H1 (cell line): Measurements from ENCODE around the gene EIF4A3. TPM values are rescaled to one million over a fixed set of nuclear protein-coding genes. Genes with fewer than 3 reads are reported as not detected.

Source experiments
- CTCF ChIA-PET: fragments of 300-600 bp; sonication (Branson Sonifier 250); formaldehyde crosslinking; loops from one replicate; lab custom pipeline; 2021; ENCODE audit not compliant: partially characterized antibody; lab: Charles Lee
- POLR2A ChIA-PET: fragments of 300-600 bp; sonication (Branson Sonifier 250); formaldehyde crosslinking; loops from one replicate; lab custom pipeline; 2021; ENCODE audit warnings: inconsistent platforms; ENCODE audit not compliant: partially characterized antibody; lab: Charles Lee
- DNase-seq, 2 experiments: peaks; one replicate each; pipeline versions ENCODE4 v3.0.0 to v3.0.0-alpha.2; 2010 to 2022; ENCODE audit warnings: low spot score in 2 of 2, low read depth in 1 of 2, mixed read lengths in 1 of 2
- FAIRE-seq: peaks from 2 replicates; lab custom pipeline; 2011; peaks lifted over from hg19 to GRCh38; lab: Jason Lieb, UNC
- H2AFZ ChIP-seq: 2 replicates; pipeline ENCODE4 v1.8.1; 2012; ENCODE audit warnings: low read length, inconsistent platforms
- H2AK5ac ChIP-seq: 2 replicates; pipeline ENCODE4 v1.6.1; 2013; ENCODE audit warnings: low read depth, low read length
- H2BK120ac ChIP-seq: replicated peaks from 2 replicates; pipeline ENCODE3; 2013; ENCODE audit warnings: low read depth, low read length, inconsistent platforms
- H2BK12ac ChIP-seq: 2 replicates; pipeline ENCODE4 v1.6.1; 2013; ENCODE audit warnings: low read depth, low read length
- H2BK15ac ChIP-seq: 2 replicates; pipeline ENCODE4 v1.6.1; 2013; ENCODE audit warnings: low read length
- H2BK20ac ChIP-seq: 2 replicates; pipeline ENCODE4 v1.6.1; 2013; ENCODE audit warnings: low read length
- H2BK5ac ChIP-seq: 2 replicates; pipeline ENCODE4 v1.6.1; 2013; ENCODE audit warnings: low read depth, low read length
- H3K14ac ChIP-seq: 2 replicates; pipeline ENCODE4 v1.6.1; 2013; ENCODE audit warnings: inconsistent platforms; ENCODE audit not compliant: insufficient read length
- H3K18ac ChIP-seq: 2 replicates; pipeline ENCODE4 v1.6.1; 2013; ENCODE audit warnings: low read length; ENCODE audit errors: extremely low read depth
- H3K23ac ChIP-seq: 2 replicates; pipeline ENCODE4 v1.6.1; 2013; ENCODE audit warnings: inconsistent platforms; ENCODE audit not compliant: insufficient read length
- H3K23me2 ChIP-seq: 2 replicates; pipeline ENCODE4 v1.6.1; 2013; ENCODE audit warnings: low read depth, low read length
- H3K27ac ChIP-seq: 2 replicates; pipeline ENCODE4 v1.6.1; 2011; ENCODE audit warnings: low read depth, low read length, inconsistent platforms
- H3K27me3 ChIP-seq, 4 experiments: replicated peaks in 1 of 4; 1 replicate in 1 of 4; 2 replicates in 3 of 4; pipeline versions ENCODE4 v1.6.1 to v1.8.1; 2011 to 2013; ENCODE audit warnings: low read length in 3 of 4, mild to moderate bottlenecking in 3 of 4, inconsistent platforms in 2 of 4, mixed read lengths in 2 of 4, moderate library complexity in 1 of 4; ENCODE audit not compliant: control insufficient read depth in 3 of 4, insufficient read depth in 3 of 4; ENCODE audit errors: extremely low read depth in 1 of 4
- H3K36me3 ChIP-seq, 4 experiments: 2 replicates each; pipeline versions ENCODE4 v1.6.1 to v1.8.1; 2011 to 2013; ENCODE audit warnings: mild to moderate bottlenecking in 4 of 4, low read length in 3 of 4, moderate library complexity in 2 of 4, control low read depth in 1 of 4, inconsistent platforms in 1 of 4; ENCODE audit not compliant: insufficient read depth in 4 of 4, control insufficient read depth in 2 of 4
- H3K4ac ChIP-seq: replicated peaks from 2 replicates; pipeline ENCODE3; 2013; ENCODE audit warnings: low read length, low read depth, mixed read lengths, inconsistent platforms; ENCODE audit not compliant: insufficient read length
- H3K4me1 ChIP-seq, 4 experiments: replicated peaks in 1 of 4; 1 replicate in 1 of 4; 2 replicates in 3 of 4; pipeline versions ENCODE4 v1.6.1 to v1.8.1; 2011 to 2013; ENCODE audit warnings: low read length in 3 of 4, inconsistent platforms in 2 of 4, mixed read lengths in 1 of 4; ENCODE audit not compliant: insufficient read depth in 4 of 4, control insufficient read depth in 3 of 4
- H3K4me2 ChIP-seq, 2 experiments: 2 replicates each; pipeline versions ENCODE4 v1.6.1 to v1.8.1; 2011 to 2013; ENCODE audit warnings: low read depth in 2 of 2, low read length in 2 of 2, control low read depth in 1 of 2, inconsistent platforms in 1 of 2, mild to moderate bottlenecking in 1 of 2; ENCODE audit not compliant: insufficient read depth in 1 of 2
- H3K4me3 ChIP-seq, 4 experiments: fragments of 200-600, 300-600 bp in 1 of 4; sonication (generic), shearing (Covaris generic), sonication (Bioruptor Twin) in 1 of 4; 2 replicates each; pipeline versions ENCODE4 v1.5.1 to v1.8.1; 2011 to 2016; ENCODE audit warnings: low read length in 4 of 4, low read depth in 3 of 4, control low read depth in 2 of 4, inconsistent platforms in 2 of 4, mild to moderate bottlenecking in 2 of 4, mixed read lengths in 1 of 4, moderate library complexity in 1 of 4; ENCODE audit not compliant: insufficient read depth in 2 of 4; ENCODE audit errors: extremely low read depth in 1 of 4
- H3K56ac ChIP-seq: replicated peaks from 2 replicates; pipeline ENCODE3; 2013; ENCODE audit warnings: low read depth, mild to moderate bottlenecking, mixed read lengths, low read length, inconsistent platforms; ENCODE audit not compliant: insufficient read length
- H3K79me1 ChIP-seq: 2 replicates; pipeline ENCODE4 v1.6.1; 2013; ENCODE audit warnings: low read depth, low read length, control low read depth
- H3K79me2 ChIP-seq, 2 experiments: 2 replicates each; pipeline versions ENCODE4 v1.6.1 to v1.8.1; 2012 to 2013; ENCODE audit warnings: low read length in 2 of 2, mild to moderate bottlenecking in 2 of 2, inconsistent platforms in 1 of 2; ENCODE audit not compliant: insufficient read depth in 2 of 2, control insufficient read depth in 1 of 2
- H3K9ac ChIP-seq, 4 experiments: replicated peaks in 1 of 4; 1 replicate in 1 of 4; 2 replicates in 3 of 4; pipeline versions ENCODE4 v1.6.1 to v1.8.1; 2011 to 2013; ENCODE audit warnings: low read depth in 3 of 4, low read length in 3 of 4, control low read depth in 2 of 4, mild to moderate bottlenecking in 2 of 4, moderate library complexity in 2 of 4, inconsistent platforms in 1 of 4; ENCODE audit errors: extremely low read depth in 1 of 4
- H3K9me3 ChIP-seq, 2 experiments: 2 replicates each; pipeline versions ENCODE4 v1.6.1 to v1.8.1; 2012 to 2013; ENCODE audit warnings: mild to moderate bottlenecking in 2 of 2, moderate library complexity in 2 of 2, control low read depth in 1 of 2, inconsistent platforms in 1 of 2, low read depth in 1 of 2, low read length in 1 of 2, mixed read lengths in 1 of 2; ENCODE audit not compliant: insufficient read depth in 2 of 2
- H4K20me1 ChIP-seq, 2 experiments: replicated peaks in 1 of 2; 2 replicates each; pipeline versions ENCODE3 to v1.8.1; 2011 to 2013; ENCODE audit warnings: inconsistent platforms in 2 of 2, low read length in 2 of 2, mild to moderate bottlenecking in 1 of 2; ENCODE audit not compliant: insufficient read depth in 2 of 2, control insufficient read depth in 1 of 2
- H4K5ac ChIP-seq: 2 replicates; pipeline ENCODE4 v1.6.1; 2013; ENCODE audit warnings: low read length, low read depth, mixed read lengths, inconsistent platforms; ENCODE audit not compliant: insufficient read length
- H4K8ac ChIP-seq: 2 replicates; pipeline ENCODE4 v1.8.0; 2013; ENCODE audit warnings: mild to moderate bottlenecking, moderate library complexity, low read length, inconsistent platforms; ENCODE audit not compliant: insufficient read depth; ENCODE audit errors: extremely low read depth
- H4K91ac ChIP-seq: replicated peaks from 2 replicates; pipeline ENCODE3; 2013; ENCODE audit warnings: low read length, mixed read lengths, inconsistent platforms; ENCODE audit not compliant: insufficient read length
- WGBS, 2 experiments: shearing (Covaris generic) in 1 of 2; methylation state at CpG; one replicate each; pipeline versions ENCODE4 v1.1.6 to v1.1.7; 2013 to 2015; ENCODE audit warnings: low lambda C conversion rate in 2 of 2, mixed read lengths in 2 of 2, inconsistent platforms in 1 of 2, low coverage in 1 of 2, missing lambda C conversion rate in 1 of 2; ENCODE audit not compliant: insufficient replicate concordance in 2 of 2, insufficient coverage in 1 of 2, insufficient read length in 1 of 2; ENCODE audit errors: extremely low coverage in 1 of 2, missing lambda C conversion rate in 1 of 2; 5-methylcytosine and 5-hydroxymethylcytosine counted together
- polyA plus RNA-seq, 7 experiments: library from polyadenylated mRNA; depleted of rRNA in 3 of 7; stranded (reverse) in 5 of 7; unstranded in 2 of 7; fragments of >200 nt in 5 of 7; fragments of 200-250 nt in 2 of 7; gene quantifications; 1 replicate in 5 of 7; 2 replicates in 1 of 7; 4 replicates in 1 of 7; pipeline versions ENCODE4 v1.2.1 to v1.2.3, GENCODE V29; 2011 to 2013; ENCODE audit warnings: missing spikeins in 2 of 7, mixed read lengths in 2 of 7
- total RNA-seq: library from RNA; stranded (reverse); fragmentation: NEBNext Ultra II Directional; extraction: Animal tissue kit (Norgen Biotek cat#: 25700); gene quantifications from 2 replicates; pipeline ENCODE4 v1.2.1, GENCODE V29; 2021

Gene EIF4A3
- total and polyA plus RNA-seq, 2 of the 8 experiments (the other 6 are each of a cell fraction or from before 2014, with no cell fraction given): 142 to 146 TPM

DNA sequence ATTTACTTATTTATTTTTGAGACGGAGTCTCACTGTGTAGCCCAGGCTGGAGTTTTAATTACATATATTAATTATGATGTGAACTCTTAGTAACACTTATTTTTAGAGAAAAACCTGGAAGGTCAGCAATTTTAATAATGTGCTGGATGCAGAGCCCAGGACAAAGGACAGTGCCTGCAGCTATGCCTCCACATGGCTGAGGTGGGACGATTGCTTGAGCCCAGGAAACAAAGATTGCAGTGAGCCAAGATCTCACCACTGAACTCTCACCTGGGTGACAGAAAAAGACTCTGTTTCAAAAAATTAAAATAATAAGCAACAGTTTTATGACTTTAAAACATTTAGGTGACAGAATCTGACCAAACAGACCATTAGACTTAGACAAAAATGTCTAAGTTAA, 11.9 kb upstream of the EIF4A3 start:
- Histone ChIP-seq H4K20me1 (no peaks in the 10 kb centered on the region), H3K9me3 (peaks cover 15 to 20% of the 10 kb centered on the region in 2 experiments; a peak in 3 of 4 replicates), H2BK12ac (no peak overlapping the region), H4K5ac (no peak overlapping the region), H3K4ac (no peak overlapping the region), H3K27me3 (no peaks in the 10 kb centered on the region; a peak in 1 of 7 replicates), H2BK15ac (no peak overlapping the region), H3K27ac (no peak overlapping the region), H3K14ac (no peak overlapping the region), H2BK5ac (no peak overlapping the region), H3K79me1 (no peaks in the 10 kb centered on the region), H4K91ac (no peak overlapping the region), H3K23ac (no peak overlapping the region), H3K9ac (no peak overlapping the region), H3K4me3 (no peak overlapping the region), H3K56ac (no peak overlapping the region), H2AFZ (no peak overlapping the region), H3K4me2 (no peak overlapping the region), H3K18ac (no peak overlapping the region), H2BK120ac (no peak overlapping the region), H2AK5ac (no peak overlapping the region), H2BK20ac (no peak overlapping the region), H3K4me1 (peaks cover 7 to 13% (median 8%) of the 10 kb centered on the region in 4 experiments), H3K23me2 (no peaks in the 10 kb centered on the region), H3K36me3 (no peaks in the 10 kb centered on the region), H4K8ac (no peak overlapping the region), H3K79me2 (no peaks in the 10 kb centered on the region)
- ChIA-PET POLR2A (interaction anchor here (3.0 kb wide), 1 partner anchor 10 kb away, joined by 17 read pairs; the partner anchor contains the start of gene EIF4A3), CTCF (interaction anchor here (0.8 kb wide), 1 partner anchor 9 kb away, joined by 3 read pairs; no protein-coding TSS in a partner anchor)
- FAIRE-seq (no peak), DNase-seq (no peak)
- 85% methylated on average over 2 of the region's 2 CpGs; no CpG with 5 or more reads in 1 of the 2 experiments for WGBS, 2 experiments
